Activated CD4-positive, alpha-beta T cell treated with anti-CD3 and anti-CD28 coated beads, Interleukin-2, amount 10 ng/mL, durations not matched to agents 7 days and 5 days (primary cell): ENCODE measurements around the gene WSB1. TPM values are rescaled to one million over a fixed set of nuclear protein-coding genes. Genes with fewer than 3 reads are reported as not detected.
"Not testable (repeated sequence)": the region's sequence is repeated elsewhere in the genome, so short reads cannot be mapped to it uniquely, and the experiment has no call there.

Source experiments
- CTCF ChIA-PET: fragments of 350-600 bp; sonication (Branson Sonifier 250); formaldehyde crosslinking; loops from one replicate; lab custom pipeline; 2021; ENCODE audit warnings: antibody characterized with exemption; lab: Charles Lee
- POLR2A ChIA-PET: fragments of 350-600 bp; sonication (Branson Sonifier 250); formaldehyde crosslinking; loops from one replicate; lab custom pipeline; 2021; ENCODE audit warnings: antibody characterized with exemption; lab: Charles Lee
- DNase-seq: peaks from one replicate; pipeline ENCODE4 v3.0.0-alpha.2; 2020
- H3K27ac Mint-ChIP-seq: one replicate; pipeline ENCODE4 v1.8.0; 2021; ENCODE audit warnings: mild to moderate bottlenecking, moderate library complexity, mixed read lengths
- H3K27me3 Mint-ChIP-seq: one replicate; pipeline ENCODE4 v1.8.0; 2021; ENCODE audit warnings: mixed read lengths
- H3K36me3 Mint-ChIP-seq: one replicate; pipeline ENCODE4 v1.8.0; 2021; ENCODE audit warnings: low read depth, mixed read lengths
- H3K4me1 Mint-ChIP-seq: one replicate; pipeline ENCODE4 v1.8.0; 2021; ENCODE audit warnings: mixed read lengths
- H3K4me3 Mint-ChIP-seq: one replicate; pipeline ENCODE4 v1.8.0; 2021; ENCODE audit warnings: mild to moderate bottlenecking, moderate library complexity, mixed read lengths
- H3K9me3 Mint-ChIP-seq: one replicate; pipeline ENCODE4 v1.8.0; 2021; ENCODE audit warnings: mixed read lengths
- total RNA-seq, 2 experiments: library from RNA; stranded (reverse); gene quantifications; one replicate each; pipeline ENCODE4 v1.2.3, GENCODE V29; 2021

Gene WSB1
- total RNA-seq, 2 experiments from 2014 or later: 107 to 111 TPM

GRCh38 chr17:27263386-27263785, 30.5 kb upstream of the WSB1 start:
- no peaks in the 10 kb centered on the region for H3K4me1 Mint-ChIP-seq
- no peaks in the 10 kb centered on the region for H3K36me3 Mint-ChIP-seq
- DNase-seq: no peak
- ChIA-PET POLR2A (no interaction called here), CTCF (interaction anchor here (1.6 kb wide), 1 partner anchor 27 kb away, joined by 4 read pairs; no protein-coding TSS in a partner anchor)
- H3K4me3 Mint-ChIP-seq: no peak overlapping the region
- no peak overlapping the region for H3K27ac Mint-ChIP-seq
- no peaks in the 10 kb centered on the region for H3K9me3 Mint-ChIP-seq
- peaks cover 5% of the 10 kb centered on the region for H3K27me3 Mint-ChIP-seq

- ChIA-PET POLR2A (no interaction called here), CTCF (interaction anchor here (1.5 to 1.6 kb wide), 2 partner anchors 12 to 27 kb away, joined by 3 to 4 read pairs; no protein-coding TSS in a partner anchor)
- H3K4me3 Mint-ChIP-seq: no peak overlapping the region
- H3K27ac Mint-ChIP-seq: no peak overlapping the region
- DNase-seq: no peak
- peaks cover 10% of the 10 kb centered on the region for H3K27me3 Mint-ChIP-seq
- no peaks in the 10 kb centered on the region for H3K4me1 Mint-ChIP-seq
- H3K36me3 Mint-ChIP-seq: no peaks in the 10 kb centered on the region
- no peaks in the 10 kb centered on the region for H3K9me3 Mint-ChIP-seq
Observed at GRCh38 chr17:27264068-27264812, 29.7 kb upstream of the WSB1 start.

- DNase-seq: no peak
- no peak overlapping the region for H3K27ac Mint-ChIP-seq
- H3K4me3 Mint-ChIP-seq: no peak overlapping the region
- CTCF ChIA-PET: interaction anchor here (1.5 kb wide), 1 partner anchor 13 kb away, joined by 3 read pairs; no protein-coding TSS in a partner anchor
- H3K27me3 Mint-ChIP-seq: peaks cover 18% of the 10 kb centered on the region
- no peaks in the 10 kb centered on the region for H3K36me3 Mint-ChIP-seq
- POLR2A ChIA-PET: no interaction called here
- H3K4me1 Mint-ChIP-seq: no peaks in the 10 kb centered on the region
- H3K9me3 Mint-ChIP-seq: no peaks in the 10 kb centered on the region
Observed at GRCh38 chr17:27265333-27265732, 28.6 kb upstream of the WSB1 start.

GRCh38 chr17:27266228-27266627, 27.7 kb upstream of the WSB1 start:
- Mint-ChIP-seq H3K4me3 (no peak overlapping the region), H3K27ac (no peak overlapping the region), H3K27me3 (peaks cover 20% of the 10 kb centered on the region), H3K4me1 (no peaks in the 10 kb centered on the region), H3K36me3 (no peaks in the 10 kb centered on the region), H3K9me3 (no peaks in the 10 kb centered on the region)
- ChIA-PET POLR2A (no interaction called here), CTCF (no interaction called here)
- DNase-seq: no peak

- CTCF ChIA-PET: interaction anchor here (0.7 to 1.1 kb wide), 2 partner anchors 10 to 97 kb away, joined by 3 read pairs; no protein-coding TSS in a partner anchor
- POLR2A ChIA-PET: no interaction called here
Observed at GRCh38 chr17:27268394-27269085, 25.4 kb upstream of the WSB1 start.

GRCh38 chr17:27269201-27269600, 24.7 kb upstream of the WSB1 start:
- H3K4me3 Mint-ChIP-seq: no peak overlapping the region
- CTCF ChIA-PET: interaction anchor here (1.1 to 1.2 kb wide), 2 partner anchors 10 to 64 kb away, joined by 3 read pairs; no protein-coding TSS in a partner anchor
- peaks cover 20% of the 10 kb centered on the region for H3K27me3 Mint-ChIP-seq
- H3K9me3 Mint-ChIP-seq: no peaks in the 10 kb centered on the region
- DNase-seq: no peak
- no peak overlapping the region for H3K27ac Mint-ChIP-seq
- H3K4me1 Mint-ChIP-seq: no peaks in the 10 kb centered on the region
- POLR2A ChIA-PET: no interaction called here
- no peaks in the 10 kb centered on the region for H3K36me3 Mint-ChIP-seq

More at GRCh38 chr17:27268394-27269085, 25.4 kb upstream of the WSB1 start:
- peaks cover 20% of the 10 kb centered on the region for H3K27me3 Mint-ChIP-seq
- no peak for DNase-seq
- H3K4me1 Mint-ChIP-seq: no peaks in the 10 kb centered on the region
- no peaks in the 10 kb centered on the region for H3K9me3 Mint-ChIP-seq
- no peak overlapping the region for H3K4me3 Mint-ChIP-seq
- no peak overlapping the region for H3K27ac Mint-ChIP-seq
- no peaks in the 10 kb centered on the region for H3K36me3 Mint-ChIP-seq

GRCh38 chr17:27269974-27270373, 23.9 kb upstream of the WSB1 start:
- H3K27me3 Mint-ChIP-seq: peaks cover 20% of the 10 kb centered on the region
- no peak overlapping the region for H3K4me3 Mint-ChIP-seq
- no peak for DNase-seq
- CTCF ChIA-PET: interaction anchor here (1.1 to 1.2 kb wide), 2 partner anchors 11 to 63 kb away, joined by 3 read pairs; no protein-coding TSS in a partner anchor
- H3K27ac Mint-ChIP-seq: no peak overlapping the region
- no peaks in the 10 kb centered on the region for H3K36me3 Mint-ChIP-seq
- POLR2A ChIA-PET: no interaction called here
- no peaks in the 10 kb centered on the region for H3K4me1 Mint-ChIP-seq
- no peaks in the 10 kb centered on the region for H3K9me3 Mint-ChIP-seq

- no peaks in the 10 kb centered on the region for H3K36me3 Mint-ChIP-seq
- no peaks in the 10 kb centered on the region for H3K4me1 Mint-ChIP-seq
- POLR2A ChIA-PET: no interaction called here
- no peak overlapping the region for H3K4me3 Mint-ChIP-seq
- H3K9me3 Mint-ChIP-seq: no peaks in the 10 kb centered on the region
- no peak for DNase-seq
- H3K27me3 Mint-ChIP-seq: no peaks in the 10 kb centered on the region
- H3K27ac Mint-ChIP-seq: no peak overlapping the region
- CTCF ChIA-PET: no interaction called here
Observed at GRCh38 chr17:27276653-27277156, 17.2 kb upstream of the WSB1 start.

GRCh38 chr17:27279132-27279531, 14.8 kb upstream of the WSB1 start:
- H3K27ac Mint-ChIP-seq, POLR2A ChIA-PET: not testable (repeated sequence)
- CTCF ChIA-PET: interaction anchor here (1.5 kb wide), 1 partner anchor 54 kb away, joined by 3 read pairs; no protein-coding TSS in a partner anchor

GRCh38 chr17:27280527-27280926, 13.4 kb upstream of the WSB1 start:
- H3K36me3 Mint-ChIP-seq: no peaks in the 10 kb centered on the region
- H3K4me3 Mint-ChIP-seq: no peak overlapping the region
- H3K9me3 Mint-ChIP-seq: no peaks in the 10 kb centered on the region
- H3K27ac Mint-ChIP-seq: no peak overlapping the region
- CTCF ChIA-PET: interaction anchor here (0.7 kb wide), 1 partner anchor 192 kb away, joined by 3 read pairs; no protein-coding TSS in a partner anchor
- H3K27me3 Mint-ChIP-seq: peaks cover 8% of the 10 kb centered on the region
- POLR2A ChIA-PET: no interaction called here
- no peak for DNase-seq
- H3K4me1 Mint-ChIP-seq: peaks cover 3% of the 10 kb centered on the region

More at GRCh38 chr17:27279132-27279531, 14.8 kb upstream of the WSB1 start:
- DNase-seq, H3K9me3 Mint-ChIP-seq, H3K4me3 Mint-ChIP-seq, H3K36me3 Mint-ChIP-seq, H3K4me1 Mint-ChIP-seq, H3K27me3 Mint-ChIP-seq: not testable (repeated sequence)

- H3K4me1 Mint-ChIP-seq: peaks cover 3% of the 10 kb centered on the region
- no peak for DNase-seq
- no peaks in the 10 kb centered on the region for H3K9me3 Mint-ChIP-seq
- H3K4me3 Mint-ChIP-seq: no peak overlapping the region
- ChIA-PET CTCF (interaction anchor here (0.7 to 1.0 kb wide), 3 partner anchors 9 to 12 kb away, joined by 3 to 4 read pairs (median 3); partner anchors contain the start of gene WSB1), POLR2A (no interaction called here)
- no peaks in the 10 kb centered on the region for H3K36me3 Mint-ChIP-seq
- no peak overlapping the region for H3K27ac Mint-ChIP-seq
- peaks cover 8% of the 10 kb centered on the region for H3K27me3 Mint-ChIP-seq
Observed at GRCh38 chr17:27281438-27281837, 12.5 kb upstream of the WSB1 start.

- H3K36me3 Mint-ChIP-seq: no peaks in the 10 kb centered on the region
- no peak overlapping the region for H3K27ac Mint-ChIP-seq
- DNase-seq: no peak
- no peak overlapping the region for H3K4me3 Mint-ChIP-seq
- no peaks in the 10 kb centered on the region for H3K9me3 Mint-ChIP-seq
- ChIA-PET POLR2A (no interaction called here), CTCF (interaction anchor here (0.7 to 1.0 kb wide), 3 partner anchors 8 to 12 kb away, joined by 3 to 4 read pairs (median 3); partner anchors contain the start of gene WSB1)
- peaks cover 8% of the 10 kb centered on the region for H3K27me3 Mint-ChIP-seq
- H3K4me1 Mint-ChIP-seq: peaks cover 3% of the 10 kb centered on the region
Observed at GRCh38 chr17:27282054-27282551, 11.8 kb upstream of the WSB1 start.
